DND-41 (cell line): ENCODE measurements around the gene SPAST.

ENCODE experiments used
- EZH2 ChIP-seq: IDR thresholded peaks from 3 replicates; pipeline ENCODE4 v1.6.1; 2012; ENCODE audit warnings: borderline replicate concordance, low read depth, mild to moderate bottlenecking, moderate library complexity, low read length, inconsistent platforms; ENCODE audit not compliant: severe bottlenecking
- TF ChIP-seq, protein P1 (sequence below): IDR thresholded peaks from 2 replicates; pipeline ENCODE4 v1.5.1; 2012; ENCODE audit warnings: borderline replicate concordance, low read length, moderate library complexity, mild to moderate bottlenecking; ENCODE audit not compliant: poor library complexity, severe bottlenecking; ENCODE audit errors: extremely low read depth

GRCh38 chr2:32119161-32119560 lies 55.8 kb downstream of the SPAST start:
- TF ChIP-seq, protein P1, sequence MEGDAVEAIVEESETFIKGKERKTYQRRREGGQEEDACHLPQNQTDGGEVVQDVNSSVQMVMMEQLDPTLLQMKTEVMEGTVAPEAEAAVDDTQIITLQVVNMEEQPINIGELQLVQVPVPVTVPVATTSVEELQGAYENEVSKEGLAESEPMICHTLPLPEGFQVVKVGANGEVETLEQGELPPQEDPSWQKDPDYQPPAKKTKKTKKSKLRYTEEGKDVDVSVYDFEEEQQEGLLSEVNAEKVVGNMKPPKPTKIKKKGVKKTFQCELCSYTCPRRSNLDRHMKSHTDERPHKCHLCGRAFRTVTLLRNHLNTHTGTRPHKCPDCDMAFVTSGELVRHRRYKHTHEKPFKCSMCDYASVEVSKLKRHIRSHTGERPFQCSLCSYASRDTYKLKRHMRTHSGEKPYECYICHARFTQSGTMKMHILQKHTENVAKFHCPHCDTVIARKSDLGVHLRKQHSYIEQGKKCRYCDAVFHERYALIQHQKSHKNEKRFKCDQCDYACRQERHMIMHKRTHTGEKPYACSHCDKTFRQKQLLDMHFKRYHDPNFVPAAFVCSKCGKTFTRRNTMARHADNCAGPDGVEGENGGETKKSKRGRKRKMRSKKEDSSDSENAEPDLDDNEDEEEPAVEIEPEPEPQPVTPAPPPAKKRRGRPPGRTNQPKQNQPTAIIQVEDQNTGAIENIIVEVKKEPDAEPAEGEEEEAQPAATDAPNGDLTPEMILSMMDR, result no peak
- TF ChIP-seq EZH2, result no peak
